Mesendoderm (in vitro differentiated cells): ENCODE data around the gene VWA2.

Experiments
- DNase-seq: peaks from one replicate; pipeline ENCODE4 v3.0.0; 2013
- H2AK5ac ChIP-seq: 2 replicates; pipeline ENCODE4 v1.6.1; 2013; ENCODE audit warnings: low read length, inconsistent platforms
- H2BK120ac ChIP-seq: 2 replicates; pipeline ENCODE4 v1.6.1; 2013; ENCODE audit warnings: low read depth, mild to moderate bottlenecking, low read length, moderate library complexity, mixed read lengths
- H2BK15ac ChIP-seq: replicated peaks from 2 replicates; pipeline ENCODE4 v1.6.1; 2013; ENCODE audit warnings: low read depth, mild to moderate bottlenecking, moderate library complexity
- H2BK5ac ChIP-seq: 2 replicates; pipeline ENCODE4 v1.6.1; 2013; ENCODE audit warnings: low read length, inconsistent platforms
- H3K18ac ChIP-seq: 2 replicates; pipeline ENCODE4 v1.6.1; 2013; ENCODE audit warnings: mild to moderate bottlenecking, low read length, mixed read lengths
- H3K23ac ChIP-seq: one replicate; pipeline ENCODE4 v1.6.1; 2013; ENCODE audit warnings: low read length
- H3K27ac ChIP-seq: 2 replicates; pipeline ENCODE4 v1.5.1; 2013; ENCODE audit warnings: low read depth, mild to moderate bottlenecking, inconsistent platforms, low read length, moderate library complexity
- H3K27me3 ChIP-seq: 2 replicates; pipeline ENCODE4 v1.6.1; 2013; ENCODE audit warnings: low read length, control low read depth, mild to moderate bottlenecking, inconsistent platforms; ENCODE audit not compliant: insufficient read depth, poor library complexity
- H3K36me3 ChIP-seq: 2 replicates; pipeline ENCODE4 v1.6.1; 2013; ENCODE audit warnings: low read length, inconsistent platforms; ENCODE audit not compliant: control insufficient read depth, insufficient read depth
- H3K4ac ChIP-seq: one replicate; pipeline ENCODE4 v1.6.1; 2013; ENCODE audit warnings: low read depth, mild to moderate bottlenecking, low read length, moderate library complexity
- H3K4me1 ChIP-seq: 2 replicates; pipeline ENCODE4 v1.6.1; 2013; ENCODE audit warnings: low read depth, low read length, inconsistent platforms; ENCODE audit not compliant: control insufficient read depth
- H3K4me2 ChIP-seq: 2 replicates; pipeline ENCODE4 v1.6.1; 2013; ENCODE audit warnings: low read length
- H3K4me3 ChIP-seq: 2 replicates; pipeline ENCODE4 v1.5.1; 2013; ENCODE audit warnings: mild to moderate bottlenecking, low read length
- H3K56ac ChIP-seq: one replicate; pipeline ENCODE4 v1.6.1; 2013; ENCODE audit warnings: low read length
- H3K79me1 ChIP-seq: 2 replicates; pipeline ENCODE4 v1.6.1; 2013; ENCODE audit warnings: low read length, inconsistent platforms
- H3K79me2 ChIP-seq: 2 replicates; pipeline ENCODE4 v1.6.1; 2013; ENCODE audit warnings: mild to moderate bottlenecking, low read length; ENCODE audit not compliant: control insufficient read depth, insufficient read depth
- H3K9ac ChIP-seq: 2 replicates; pipeline ENCODE4 v1.6.1; 2013; ENCODE audit warnings: low read length, inconsistent platforms
- H4K5ac ChIP-seq: one replicate; pipeline ENCODE4 v1.6.1; 2013; ENCODE audit warnings: low read length
- H4K8ac ChIP-seq: one replicate; pipeline ENCODE4 v1.6.1; 2013; ENCODE audit warnings: low read depth, mild to moderate bottlenecking, control low read depth, low read length, moderate library complexity
- WGBS: extraction: QIAGEN DNeasy Blood & Tissue Kit; methylation state at CpG from one replicate; pipeline ENCODE4 v1.1.7; 2013; ENCODE audit warnings: low lambda C conversion rate, missing lambda C conversion rate; ENCODE audit not compliant: insufficient coverage; ENCODE audit errors: extremely low coverage; 5-methylcytosine and 5-hydroxymethylcytosine counted together

Gene VWA2

DNA sequence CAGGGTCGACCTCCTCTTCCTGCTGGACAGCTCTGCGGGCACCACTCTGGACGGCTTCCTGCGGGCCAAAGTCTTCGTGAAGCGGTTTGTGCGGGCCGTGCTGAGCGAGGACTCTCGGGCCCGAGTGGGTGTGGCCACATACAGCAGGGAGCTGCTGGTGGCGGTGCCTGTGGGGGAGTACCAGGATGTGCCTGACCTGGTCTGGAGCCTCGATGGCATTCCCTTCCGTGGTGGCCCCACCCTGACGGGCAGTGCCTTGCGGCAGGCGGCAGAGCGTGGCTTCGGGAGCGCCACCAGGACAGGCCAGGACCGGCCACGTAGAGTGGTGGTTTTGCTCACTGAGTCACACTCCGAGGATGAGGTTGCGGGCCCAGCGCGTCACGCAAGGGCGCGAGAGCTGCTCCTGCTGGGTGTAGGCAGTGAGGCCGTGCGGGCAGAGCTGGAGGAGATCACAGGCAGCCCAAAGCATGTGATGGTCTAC, 46.9 kb downstream of the VWA2 start:
- Histone ChIP-seq H3K27ac (no peak overlapping the region), H3K4me2 (no peak overlapping the region), H2BK120ac (no peak overlapping the region), H3K9ac (no peak overlapping the region), H3K23ac (no peak overlapping the region), H3K27me3 (no peaks in the 10 kb centered on the region), H2AK5ac (no peak overlapping the region), H3K4me1 (no peaks in the 10 kb centered on the region), H2BK15ac (no peak overlapping the region), H4K8ac (no peak overlapping the region), H3K36me3 (no peaks in the 10 kb centered on the region), H3K18ac (no peak overlapping the region), H3K4ac (no peak overlapping the region), H3K56ac (no peak overlapping the region), H2BK5ac (no peak overlapping the region), H3K4me3 (no peak overlapping the region), H4K5ac (no peak overlapping the region), H3K79me2 (no peaks in the 10 kb centered on the region), H3K79me1 (no peaks in the 10 kb centered on the region)
- no CpG with 5 or more reads among the region's 31 CpGs for WGBS
- DNase-seq, result no peak

DNA sequence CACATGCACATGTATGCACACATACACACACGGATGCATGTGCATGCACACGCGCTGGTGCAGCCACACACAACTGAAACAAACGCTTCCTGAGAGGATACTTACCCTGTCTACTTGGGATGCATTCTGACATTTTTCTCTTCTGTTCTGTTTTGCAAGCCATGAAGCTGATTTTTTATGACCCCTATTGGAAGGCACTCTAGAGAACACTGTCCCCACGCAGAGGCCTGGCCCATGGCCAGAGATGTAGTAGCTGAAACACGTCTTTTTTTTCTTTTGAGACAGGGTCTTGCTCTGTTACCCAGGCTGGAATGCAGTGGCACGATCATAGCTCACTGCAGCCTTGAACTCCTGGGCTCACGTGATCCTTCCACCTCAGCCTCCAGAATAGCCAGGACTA, 47.9 kb downstream of the VWA2 start:
- no peak overlapping the region for H3K23ac ChIP-seq
- H2AK5ac ChIP-seq, result no peak overlapping the region
- no peak overlapping the region for H3K4me2 ChIP-seq
- H3K79me2 ChIP-seq, result no peaks in the 10 kb centered on the region
- H2BK15ac ChIP-seq, result no peak overlapping the region
- no peak overlapping the region for H3K18ac ChIP-seq
- H2BK120ac ChIP-seq, result no peak overlapping the region
- H4K5ac ChIP-seq, result no peak overlapping the region
- H3K4me3 ChIP-seq, result no peak overlapping the region
- no peak overlapping the region for H3K56ac ChIP-seq
- DNase-seq, result no peak
- no peak overlapping the region for H2BK5ac ChIP-seq
- H3K36me3 ChIP-seq, result no peaks in the 10 kb centered on the region
- WGBS, result no CpG with 5 or more reads among the region's 8 CpGs
- H3K9ac ChIP-seq, result no peak overlapping the region
- H3K4ac ChIP-seq, result no peak overlapping the region
- H3K79me1 ChIP-seq, result no peaks in the 10 kb centered on the region
- H3K4me1 ChIP-seq, result no peaks in the 10 kb centered on the region
- H3K27me3 ChIP-seq, result no peaks in the 10 kb centered on the region
- no peak overlapping the region for H4K8ac ChIP-seq
- no peak overlapping the region for H3K27ac ChIP-seq

DNA sequence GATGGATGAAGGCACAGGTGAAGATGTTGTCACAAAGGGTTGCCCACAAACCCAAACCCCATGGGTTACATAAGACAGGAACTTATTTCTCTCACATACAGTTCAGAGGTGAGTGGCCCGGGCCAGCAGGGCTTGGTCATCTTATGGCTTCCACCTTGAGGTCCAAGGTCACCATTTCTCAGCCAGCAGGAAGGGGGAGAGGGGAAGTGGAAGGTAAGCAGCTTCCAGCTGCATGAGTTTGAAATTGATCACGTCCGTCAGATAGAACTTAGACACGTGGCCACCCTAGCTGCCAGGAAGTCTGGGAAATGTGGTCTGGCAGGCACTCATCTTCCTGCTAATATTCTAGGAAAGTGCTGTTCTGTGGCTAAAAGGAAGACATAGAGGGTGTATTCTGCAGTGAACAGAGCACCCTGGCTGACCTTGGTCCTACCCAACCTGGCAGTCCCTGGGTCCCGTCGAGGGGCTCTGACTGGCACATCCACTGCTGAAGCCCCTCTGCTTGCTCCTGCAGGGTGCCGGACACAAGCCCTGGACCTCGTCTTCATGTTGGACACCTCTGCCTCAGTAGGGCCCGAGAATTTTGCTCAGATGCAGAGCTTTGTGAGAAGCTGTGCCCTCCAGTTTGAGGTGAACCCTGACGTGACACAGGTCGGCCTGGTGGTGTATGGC, 49.5 kb downstream of the VWA2 start:
- DNase-seq, result no peak
- no peak overlapping the region for H3K56ac ChIP-seq
- no peak overlapping the region for H3K4me2 ChIP-seq
- no peak overlapping the region for H3K23ac ChIP-seq
- H3K27me3 ChIP-seq, result no peaks in the 10 kb centered on the region
- H2AK5ac ChIP-seq, result no peak overlapping the region
- no peak overlapping the region for H3K18ac ChIP-seq
- no peak overlapping the region for H3K4ac ChIP-seq
- no peak overlapping the region for H3K27ac ChIP-seq
- no peak overlapping the region for H4K8ac ChIP-seq
- no peak overlapping the region for H2BK120ac ChIP-seq
- H3K4me1 ChIP-seq, result no peaks in the 10 kb centered on the region
- no peaks in the 10 kb centered on the region for H3K79me2 ChIP-seq
- no peak overlapping the region for H2BK15ac ChIP-seq
- H3K9ac ChIP-seq, result no peak overlapping the region
- no peak overlapping the region for H4K5ac ChIP-seq
- no peaks in the 10 kb centered on the region for H3K36me3 ChIP-seq
- no peak overlapping the region for H2BK5ac ChIP-seq
- no peaks in the 10 kb centered on the region for H3K79me1 ChIP-seq
- no CpG with 5 or more reads among the region's 11 CpGs for WGBS
- H3K4me3 ChIP-seq, result no peak overlapping the region

DNA sequence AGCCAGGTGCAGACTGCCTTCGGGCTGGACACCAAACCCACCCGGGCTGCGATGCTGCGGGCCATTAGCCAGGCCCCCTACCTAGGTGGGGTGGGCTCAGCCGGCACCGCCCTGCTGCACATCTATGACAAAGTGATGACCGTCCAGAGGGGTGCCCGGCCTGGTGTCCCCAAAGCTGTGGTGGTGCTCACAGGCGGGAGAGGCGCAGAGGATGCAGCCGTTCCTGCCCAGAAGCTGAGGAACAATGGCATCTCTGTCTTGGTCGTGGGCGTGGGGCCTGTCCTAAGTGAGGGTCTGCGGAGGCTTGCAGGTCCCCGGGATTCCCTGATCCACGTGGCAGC, 50.0 kb downstream of the VWA2 start:
- Histone ChIP-seq H3K4me3 (no peak overlapping the region), H3K9ac (no peak overlapping the region), H3K4ac (no peak overlapping the region), H2BK15ac (no peak overlapping the region), H3K79me2 (no peaks in the 10 kb centered on the region), H3K27me3 (no peaks in the 10 kb centered on the region), H2AK5ac (no peak overlapping the region), H3K79me1 (no peaks in the 10 kb centered on the region), H3K18ac (no peak overlapping the region), H3K27ac (no peak overlapping the region), H3K56ac (no peak overlapping the region), H3K4me2 (no peak overlapping the region), H3K4me1 (no peaks in the 10 kb centered on the region), H3K36me3 (no peaks in the 10 kb centered on the region), H4K8ac (no peak overlapping the region), H4K5ac (no peak overlapping the region), H2BK120ac (no peak overlapping the region), H2BK5ac (no peak overlapping the region), H3K23ac (no peak overlapping the region)
- DNase-seq, result no peak
- no CpG with 5 or more reads among the region's 16 CpGs for WGBS

DNA sequence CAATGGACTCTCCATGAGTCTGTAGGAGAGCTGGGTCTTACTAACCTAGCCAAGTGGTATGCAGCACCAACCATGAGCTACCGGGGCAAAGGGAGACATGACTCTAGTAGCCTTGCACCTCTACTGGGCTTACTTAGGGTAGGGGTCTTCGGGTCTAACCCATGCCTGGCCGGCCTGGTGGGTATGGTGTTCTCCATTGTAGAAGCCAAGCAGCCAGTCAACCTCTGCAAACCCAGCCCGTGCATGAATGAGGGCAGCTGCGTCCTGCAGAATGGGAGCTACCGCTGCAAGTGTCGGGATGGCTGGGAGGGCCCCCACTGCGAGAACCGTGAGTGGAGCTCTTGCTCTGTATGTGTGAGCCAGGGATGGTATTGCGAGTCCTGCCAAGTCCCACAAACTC, 51.0 kb downstream of the VWA2 start:
- Histone ChIP-seq H3K4me3 (no peak overlapping the region), H2AK5ac (no peak overlapping the region), H3K27ac (no peak overlapping the region), H3K18ac (no peak overlapping the region), H3K79me1 (no peaks in the 10 kb centered on the region), H3K79me2 (no peaks in the 10 kb centered on the region), H3K36me3 (no peaks in the 10 kb centered on the region), H3K9ac (no peak overlapping the region), H4K8ac (no peak overlapping the region), H4K5ac (no peak overlapping the region), H2BK120ac (no peak overlapping the region), H3K4me2 (no peak overlapping the region), H2BK15ac (no peak overlapping the region), H3K4ac (no peak overlapping the region), H3K23ac (no peak overlapping the region), H2BK5ac (no peak overlapping the region), H3K4me1 (no peaks in the 10 kb centered on the region), H3K27me3 (no peaks in the 10 kb centered on the region), H3K56ac (no peak overlapping the region)
- DNase-seq, result no peak
- WGBS, result no CpG with 5 or more reads among the region's 10 CpGs

DNA sequence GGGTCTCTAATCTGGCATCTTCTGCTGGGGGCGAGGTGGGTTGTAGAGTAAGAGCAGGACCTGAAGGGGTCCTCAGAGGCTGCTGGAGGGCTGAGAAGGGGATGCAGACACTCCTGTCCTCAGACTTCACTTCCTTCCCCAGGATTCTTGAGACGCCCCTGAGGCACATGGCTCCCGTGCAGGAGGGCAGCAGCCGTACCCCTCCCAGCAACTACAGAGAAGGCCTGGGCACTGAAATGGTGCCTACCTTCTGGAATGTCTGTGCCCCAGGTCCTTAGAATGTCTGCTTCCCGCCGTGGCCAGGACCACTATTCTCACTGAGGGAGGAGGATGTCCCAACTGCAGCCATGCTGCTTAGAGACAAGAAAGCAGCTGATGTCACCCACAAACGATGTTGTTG, 52.0 kb downstream of the VWA2 start:
- H2BK5ac ChIP-seq, result no peak overlapping the region
- no peak overlapping the region for H3K23ac ChIP-seq

More for the DNA sequence above, 52.0 kb downstream of the VWA2 start:
- no peak overlapping the region for H3K27ac ChIP-seq
- no peak overlapping the region for H4K5ac ChIP-seq
- H2BK120ac ChIP-seq, result no peak overlapping the region
- H3K56ac ChIP-seq, result no peak overlapping the region
- no peaks in the 10 kb centered on the region for H3K4me1 ChIP-seq
- no peak overlapping the region for H2BK15ac ChIP-seq
- no peak for DNase-seq
- no CpG with 5 or more reads among the region's 7 CpGs for WGBS
- no peak overlapping the region for H3K4ac ChIP-seq
- H3K4me2 ChIP-seq, result no peak overlapping the region
- no peak overlapping the region for H4K8ac ChIP-seq
- H3K9ac ChIP-seq, result no peak overlapping the region
- H3K36me3 ChIP-seq, result no peaks in the 10 kb centered on the region
- no peaks in the 10 kb centered on the region for H3K79me2 ChIP-seq
- no peak overlapping the region for H2AK5ac ChIP-seq
- no peaks in the 10 kb centered on the region for H3K27me3 ChIP-seq
- no peak overlapping the region for H3K4me3 ChIP-seq
- no peak overlapping the region for H3K18ac ChIP-seq
- no peaks in the 10 kb centered on the region for H3K79me1 ChIP-seq
